Spleen (tissue), 7 donors: ENCODE measurements around the gene FLG.

Experiments
- POLR2AphosphoS5 ChIP-seq, 3 donors: sonication (generic); formaldehyde crosslinking; IDR thresholded peaks; one replicate each; pipeline ENCODE4 v1.5.1; 2017; ENCODE audit warnings: antibody characterized with exemption in 3 of 3
- TF ChIP-seq, protein P1 (sequence below), 11 experiments: fragments of 200-600 bp in 7 of 11; fragments of 450-650 bp in 4 of 11; sonication (generic) in 4 of 11; IDR thresholded peaks in 8 of 11; conservative IDR thresholded peaks in 3 of 11; 1 replicate in 7 of 11; 2 replicates in 4 of 11; pipeline versions ENCODE4 v1.4.0 to v1.8.0; 2016 to 2021; ENCODE audit warnings: antibody characterized with exemption in 11 of 11, inconsistent platforms in 4 of 11, mild to moderate bottlenecking in 1 of 11
- donor health status: DM: no; HTN: no; CAD: no; lungs with moderate emphysema.
- donor health status: DM: no; HTN: no; CAD: no.
- donor health status: DM: no; HTN: no; CAD: no.

DNA sequence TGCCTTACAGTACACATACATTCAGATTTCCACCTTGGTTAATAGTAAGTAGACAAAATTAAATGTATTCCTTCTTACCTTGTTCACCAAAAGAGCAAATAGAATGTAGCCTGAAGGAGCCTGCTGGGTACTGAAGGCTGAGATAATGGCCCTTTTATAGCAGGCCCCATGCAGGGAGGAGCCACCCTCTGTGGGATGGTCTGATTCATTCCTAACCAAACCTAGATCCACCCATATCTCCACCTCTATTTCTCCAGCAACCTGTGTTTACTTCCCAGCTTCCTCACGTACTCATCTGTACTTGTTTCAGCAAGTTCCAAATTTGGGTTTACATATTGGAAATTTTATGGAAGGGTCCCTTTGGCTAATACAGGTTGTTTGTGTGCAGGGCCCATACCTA is at the start of gene FLG:
- TF ChIP-seq, protein P1, sequence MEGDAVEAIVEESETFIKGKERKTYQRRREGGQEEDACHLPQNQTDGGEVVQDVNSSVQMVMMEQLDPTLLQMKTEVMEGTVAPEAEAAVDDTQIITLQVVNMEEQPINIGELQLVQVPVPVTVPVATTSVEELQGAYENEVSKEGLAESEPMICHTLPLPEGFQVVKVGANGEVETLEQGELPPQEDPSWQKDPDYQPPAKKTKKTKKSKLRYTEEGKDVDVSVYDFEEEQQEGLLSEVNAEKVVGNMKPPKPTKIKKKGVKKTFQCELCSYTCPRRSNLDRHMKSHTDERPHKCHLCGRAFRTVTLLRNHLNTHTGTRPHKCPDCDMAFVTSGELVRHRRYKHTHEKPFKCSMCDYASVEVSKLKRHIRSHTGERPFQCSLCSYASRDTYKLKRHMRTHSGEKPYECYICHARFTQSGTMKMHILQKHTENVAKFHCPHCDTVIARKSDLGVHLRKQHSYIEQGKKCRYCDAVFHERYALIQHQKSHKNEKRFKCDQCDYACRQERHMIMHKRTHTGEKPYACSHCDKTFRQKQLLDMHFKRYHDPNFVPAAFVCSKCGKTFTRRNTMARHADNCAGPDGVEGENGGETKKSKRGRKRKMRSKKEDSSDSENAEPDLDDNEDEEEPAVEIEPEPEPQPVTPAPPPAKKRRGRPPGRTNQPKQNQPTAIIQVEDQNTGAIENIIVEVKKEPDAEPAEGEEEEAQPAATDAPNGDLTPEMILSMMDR (IDR thresholded peaks at IDR 0.05 in 8 of 11, conservative IDR thresholded peaks at IDR 0.05 in 3 of 11), result no peak
- no peak for TF ChIP-seq POLR2AphosphoS5 (IDR thresholded peaks at IDR 0.05)
